D721Med (cell line): ENCODE data around the gene MCMBP.

Experiments used
- DNase-seq: peaks from one replicate; pipeline ENCODE4 v3.0.0; 2011; ENCODE audit warnings: low spot score; ENCODE audit not compliant: insufficient read length
- FAIRE-seq: peaks from 2 replicates; lab custom pipeline; 2011; peaks lifted over from hg19 to GRCh38; lab: Jason Lieb, UNC
- TF ChIP-seq, protein P1 (sequence below): IDR thresholded peaks from 2 replicates; pipeline ENCODE4 v1.5.1; 2012; ENCODE audit warnings: mild to moderate bottlenecking, control low read depth; ENCODE audit not compliant: insufficient read depth; ENCODE audit errors: missing control alignments

Gene MCMBP

DNA sequence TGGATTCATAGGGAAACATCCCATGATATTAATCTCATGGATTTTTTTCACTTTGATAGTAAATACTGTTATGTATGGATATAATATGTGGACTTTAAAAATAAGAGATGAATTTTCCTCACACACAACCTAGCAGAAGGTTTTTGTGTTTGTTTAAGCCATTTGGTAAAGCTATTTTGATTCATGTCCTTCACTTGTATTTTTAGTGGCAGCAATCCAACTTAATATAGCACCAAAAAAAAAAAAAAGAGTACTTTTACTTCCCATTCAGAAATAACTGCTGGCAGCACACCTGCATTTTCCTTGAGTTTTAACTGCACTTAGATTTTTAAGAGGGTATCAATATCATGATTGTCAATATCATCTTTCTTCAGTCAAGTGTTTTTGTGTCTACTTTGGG, 60.0 kb downstream of the MCMBP start:
- no peak for DNase-seq
- TF ChIP-seq, protein P1, sequence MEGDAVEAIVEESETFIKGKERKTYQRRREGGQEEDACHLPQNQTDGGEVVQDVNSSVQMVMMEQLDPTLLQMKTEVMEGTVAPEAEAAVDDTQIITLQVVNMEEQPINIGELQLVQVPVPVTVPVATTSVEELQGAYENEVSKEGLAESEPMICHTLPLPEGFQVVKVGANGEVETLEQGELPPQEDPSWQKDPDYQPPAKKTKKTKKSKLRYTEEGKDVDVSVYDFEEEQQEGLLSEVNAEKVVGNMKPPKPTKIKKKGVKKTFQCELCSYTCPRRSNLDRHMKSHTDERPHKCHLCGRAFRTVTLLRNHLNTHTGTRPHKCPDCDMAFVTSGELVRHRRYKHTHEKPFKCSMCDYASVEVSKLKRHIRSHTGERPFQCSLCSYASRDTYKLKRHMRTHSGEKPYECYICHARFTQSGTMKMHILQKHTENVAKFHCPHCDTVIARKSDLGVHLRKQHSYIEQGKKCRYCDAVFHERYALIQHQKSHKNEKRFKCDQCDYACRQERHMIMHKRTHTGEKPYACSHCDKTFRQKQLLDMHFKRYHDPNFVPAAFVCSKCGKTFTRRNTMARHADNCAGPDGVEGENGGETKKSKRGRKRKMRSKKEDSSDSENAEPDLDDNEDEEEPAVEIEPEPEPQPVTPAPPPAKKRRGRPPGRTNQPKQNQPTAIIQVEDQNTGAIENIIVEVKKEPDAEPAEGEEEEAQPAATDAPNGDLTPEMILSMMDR: no peak
- FAIRE-seq: no peak

GRCh38 chr10:119811122-119811521, 61.5 kb downstream of the MCMBP start:
- DNase-seq (no peak), FAIRE-seq (no peak)
- TF ChIP-seq, protein P1: no peak

DNA sequence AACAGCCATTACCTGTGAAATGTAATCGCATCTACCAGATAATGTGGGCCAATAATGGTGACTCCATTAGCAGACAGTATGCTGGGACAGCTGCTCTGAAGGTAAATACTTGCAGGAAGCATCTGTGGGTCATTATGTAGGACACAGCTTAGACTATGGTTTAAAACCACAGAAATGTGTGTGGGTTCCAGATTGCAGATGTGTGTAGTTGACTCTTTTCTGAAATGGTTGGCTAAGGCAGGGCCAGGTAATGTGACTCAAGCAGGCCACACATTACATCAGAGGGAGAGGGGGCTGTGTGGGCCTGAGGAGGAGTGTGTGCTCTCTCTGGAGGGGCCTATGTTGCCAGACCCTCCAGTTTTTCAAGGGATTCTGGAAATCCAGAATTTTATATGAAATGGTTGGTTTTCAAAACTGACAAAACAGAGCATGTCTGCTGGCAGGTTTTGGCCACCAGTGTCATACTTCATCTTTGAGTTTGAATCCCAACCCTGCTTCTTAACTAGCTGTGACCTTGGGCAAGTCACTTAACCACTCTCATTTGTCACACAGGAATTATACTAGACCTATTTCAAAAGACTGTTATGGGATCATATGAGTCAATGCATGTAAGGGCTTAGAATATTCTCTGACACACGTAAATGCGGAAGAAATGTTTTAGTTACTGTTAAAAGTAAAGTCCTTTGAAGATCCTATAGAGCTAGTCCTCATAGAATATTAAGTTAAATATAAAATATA, 64.5 kb downstream of the MCMBP start:
- FAIRE-seq: no peak
- no peak for DNase-seq
- TF ChIP-seq, protein P1: no peak

DNA sequence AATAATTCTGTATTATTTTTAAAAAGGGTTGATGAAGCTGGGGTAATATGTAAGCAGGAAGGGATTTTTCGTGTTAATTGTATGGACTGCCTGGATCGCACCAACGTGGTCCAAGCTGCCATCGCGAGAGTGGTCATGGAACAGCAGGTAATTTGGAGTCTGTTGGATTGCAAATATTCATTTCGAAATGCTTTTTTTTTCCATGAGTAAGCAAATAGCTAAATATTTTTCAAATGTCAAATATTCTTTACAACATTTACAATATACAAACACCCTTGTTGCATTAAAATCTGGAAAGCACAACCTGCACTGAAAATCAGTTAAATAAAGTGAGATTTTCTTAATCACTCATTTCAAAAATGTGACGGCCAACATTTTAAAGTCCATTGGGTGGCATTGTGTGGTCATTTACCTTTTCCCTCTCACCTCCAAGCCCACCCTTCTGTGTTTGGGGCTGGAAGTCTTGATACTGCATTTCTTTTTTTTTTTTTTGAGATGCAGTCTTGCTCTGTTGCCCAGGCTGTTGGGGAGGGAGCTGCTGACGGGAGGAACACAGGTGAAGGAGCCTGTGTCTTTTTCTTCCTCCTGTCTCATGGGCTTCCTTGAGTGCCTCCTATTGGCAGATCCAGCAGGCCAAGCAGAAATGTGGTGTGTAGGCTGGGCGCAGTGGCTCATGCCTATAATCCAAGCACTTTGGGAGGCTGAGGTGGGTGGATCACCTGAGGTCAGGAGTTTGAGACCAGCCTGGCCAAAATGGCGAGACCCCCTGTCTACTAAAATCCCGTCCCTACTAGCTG, 66.1 kb downstream of the MCMBP start:
- TF ChIP-seq, protein P1: no peak
- no peak for DNase-seq
- FAIRE-seq: no peak

- TF ChIP-seq, protein P1: no peak
- no peak for FAIRE-seq
- no peak for DNase-seq
Observed at GRCh38 chr10:119805702-119806230, 66.9 kb downstream of the MCMBP start.

GRCh38 chr10:119803264-119803663, 69.4 kb downstream of the MCMBP start:
- FAIRE-seq: no peak
- DNase-seq: no peak
- TF ChIP-seq, protein P1: no peak
